Common myeloid progenitor, CD34-positive (primary cell): ENCODE results near the gene CDKN1B. TPM values are rescaled to one million over a fixed set of nuclear protein-coding genes. Genes with fewer than 3 reads are reported as not detected.

Experiments used
- CTCF ChIA-PET: fragments of 350-600 bp; sonication (Branson Sonifier 250); formaldehyde crosslinking; loops from one replicate; lab custom pipeline; 2021; ENCODE audit warnings: antibody characterized with exemption; lab: Charles Lee
- POLR2A ChIA-PET: fragments of 350-600 bp; sonication (Branson Sonifier 250); formaldehyde crosslinking; loops from one replicate; lab custom pipeline; 2021; ENCODE audit warnings: antibody characterized with exemption; lab: Charles Lee
- DNase-seq, 3 donors: peaks; one replicate each; pipeline versions ENCODE4 v3.0.0 to v3.0.0-alpha.2; 2013
- H3K27ac ChIP-seq, 2 experiments: 1 replicate in 1 of 2; 2 replicates in 1 of 2; pipeline ENCODE4 v1.7.0; 2013; ENCODE audit warnings: inconsistent platforms in 2 of 2, low read length in 2 of 2, mild to moderate bottlenecking in 2 of 2, low read depth in 1 of 2, moderate library complexity in 1 of 2; ENCODE audit not compliant: severe bottlenecking in 2 of 2, insufficient read depth in 1 of 2, poor library complexity in 1 of 2
- H3K27me3 ChIP-seq, 5 experiments: replicated peaks in 2 of 5; 1 replicate in 3 of 5; 2 replicates in 2 of 5; pipeline versions ENCODE4 v1.6.1 to v1.7.0; 2013; ENCODE audit warnings: low read length in 4 of 5, mild to moderate bottlenecking in 2 of 5, moderate library complexity in 2 of 5, inconsistent platforms in 1 of 5; ENCODE audit not compliant: insufficient read depth in 5 of 5, control insufficient read depth in 4 of 5
- H3K36me3 ChIP-seq, 4 experiments: 1 replicate in 2 of 4; 2 replicates in 2 of 4; pipeline versions ENCODE4 v1.6.1 to v1.7.0; 2013; ENCODE audit warnings: low read length in 3 of 4, control low read depth in 1 of 4, mild to moderate bottlenecking in 1 of 4; ENCODE audit not compliant: control insufficient read depth in 4 of 4, insufficient read depth in 4 of 4
- H3K4me1 ChIP-seq, 4 experiments: 1 replicate in 3 of 4; 2 replicates in 1 of 4; pipeline versions ENCODE4 v1.6.1 to v1.7.1; 2013; ENCODE audit warnings: low read length in 3 of 4, mild to moderate bottlenecking in 3 of 4, control low read depth in 1 of 4, inconsistent platforms in 1 of 4, moderate library complexity in 1 of 4; ENCODE audit not compliant: control insufficient read depth in 4 of 4, insufficient read depth in 4 of 4; ENCODE audit errors: control extremely low read depth in 1 of 4
- H3K4me3 ChIP-seq, 7 experiments: 1 replicate in 4 of 7; 2 replicates in 3 of 7; pipeline versions ENCODE4 v1.5.1 to v1.7.0; 2013; ENCODE audit warnings: mild to moderate bottlenecking in 7 of 7, low read length in 6 of 7, moderate library complexity in 6 of 7, inconsistent platforms in 2 of 7, low read depth in 2 of 7, control low read depth in 1 of 7; ENCODE audit not compliant: insufficient read depth in 4 of 7, control insufficient read depth in 1 of 7; ENCODE audit errors: extremely low read depth in 1 of 7
- H3K9me3 ChIP-seq, 5 experiments: 1 replicate in 4 of 5; 2 replicates in 1 of 5; pipeline versions ENCODE4 v1.6.1 to v1.7.1; 2013; ENCODE audit warnings: low read length in 4 of 5, mild to moderate bottlenecking in 2 of 5, inconsistent platforms in 1 of 5, low read depth in 1 of 5, moderate library complexity in 1 of 5; ENCODE audit not compliant: control insufficient read depth in 4 of 5, insufficient read depth in 2 of 5; ENCODE audit errors: control extremely low read depth in 1 of 5
- WGBS: methylation state at CpG from one replicate; pipeline ENCODE4 v1.1.5; 2013; ENCODE audit not compliant: insufficient coverage; 5-methylcytosine and 5-hydroxymethylcytosine counted together
- polyA plus RNA-seq: library from polyadenylated mRNA; unstranded; fragments of 120-200 nt; gene quantifications from one replicate; pipeline ENCODE4 v1.2.1, GENCODE V29; 2013

CDKN1B gene
- 65.8 TPM for polyA plus RNA-seq

DNA sequence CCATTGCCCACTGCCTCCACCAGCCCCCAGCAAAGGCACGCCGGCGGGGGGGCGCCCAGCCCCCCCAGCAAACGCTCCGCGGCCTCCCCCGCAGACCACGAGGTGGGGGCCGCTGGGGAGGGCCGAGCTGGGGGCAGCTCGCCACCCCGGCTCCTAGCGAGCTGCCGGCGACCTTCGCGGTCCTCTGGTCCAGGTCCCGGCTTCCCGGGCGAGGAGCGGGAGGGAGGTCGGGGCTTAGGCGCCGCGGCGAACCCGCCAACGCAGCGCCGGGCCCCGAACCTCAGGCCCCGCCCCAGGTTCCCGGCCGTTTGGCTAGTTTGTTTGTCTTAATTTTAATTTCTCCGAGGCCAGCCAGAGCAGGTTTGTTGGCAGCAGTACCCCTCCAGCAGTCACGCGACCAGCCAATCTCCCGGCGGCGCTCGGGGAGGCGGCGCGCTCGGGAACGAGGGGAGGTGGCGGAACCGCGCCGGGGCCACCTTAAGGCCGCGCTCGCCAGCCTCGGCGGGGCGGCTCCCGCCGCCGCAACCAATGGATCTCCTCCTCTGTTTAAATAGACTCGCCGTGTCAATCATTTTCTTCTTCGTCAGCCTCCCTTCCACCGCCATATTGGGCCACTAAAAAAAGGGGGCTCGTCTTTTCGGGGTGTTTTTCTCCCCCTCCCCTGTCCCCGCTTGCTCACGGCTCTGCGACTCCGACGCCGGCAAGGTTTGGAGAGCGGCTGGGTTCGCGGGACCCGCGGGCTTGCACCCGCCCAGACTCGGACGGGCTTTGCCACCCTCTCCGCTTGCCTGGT, at the start of gene CDKN1B:
CDKN1B (plus strand) TSS at position 576 of the 793 bp plus-strand sequence. CDS start 472 bp downstream, outside the sequence.
- Histone ChIP-seq H3K4me1 (peaks cover 46 to 73% (median 54%) of the 10 kb centered on the region in 4 experiments), H3K27ac (peak within 1 kb of the TSS; percentile 87 to 97), H3K27me3 (no peaks in the 10 kb centered on the region), H3K36me3 (peaks cover 3 to 35% (median 24%) of the 10 kb centered on the region in 4 experiments), H3K9me3 (no peaks in the 10 kb centered on the region), H3K4me3 (peak within 1 kb of the TSS; percentile 97 to 100 (median 100))
- CTCF ChIA-PET = interaction anchor here (1.2 to 9.9 kb wide), 6 partner anchors 9 to 71 kb away, joined by 3 to 62 read pairs (median 8); no protein-coding TSS in a partner anchor
- under 1% methylated on average over 81 of the region's 81 CpGs for WGBS
- POLR2A ChIA-PET = interaction anchor here (1.3 to 4.0 kb wide), 2 partner anchors 8 to 20 kb away, joined by 3 to 22 read pairs; no protein-coding TSS in a partner anchor
- peak; percentile 90 to 97 (median 94) for DNase-seq

DNA sequence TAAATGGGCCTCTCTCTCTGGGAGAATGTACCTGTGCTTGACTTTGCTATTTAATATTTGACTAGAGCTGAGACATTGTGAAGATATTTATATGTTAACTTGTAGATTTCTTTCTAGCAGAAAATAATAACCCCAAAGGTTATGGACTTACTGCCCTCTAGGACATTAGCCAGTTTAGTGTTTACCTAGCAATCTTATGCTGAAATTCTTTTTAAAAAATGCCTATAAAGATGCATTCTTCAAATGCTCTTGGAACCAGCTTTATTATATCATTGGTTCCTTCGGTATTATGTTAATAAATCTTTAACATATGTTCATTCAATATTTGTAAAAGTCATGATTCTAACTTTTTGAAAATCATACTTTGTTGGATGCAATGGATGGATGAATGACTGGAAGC, 49.2 kb upstream of the CDKN1B start:
- no CpG with 5 or more reads among the region's 1 CpG for WGBS
- ChIA-PET CTCF (interaction anchor here (0.8 to 1.6 kb wide), 3 partner anchors 14 to 36 kb away, joined by 3 to 5 read pairs (median 3); no protein-coding TSS in a partner anchor), POLR2A (no interaction called here)
- Histone ChIP-seq H3K4me3 (no peak overlapping the region), H3K4me1 (peaks cover 0 to 4% (median 0%) of the 10 kb centered on the region in 4 experiments), H3K27me3 (no peaks in the 10 kb centered on the region), H3K9me3 (no peaks in the 10 kb centered on the region), H3K36me3 (no peaks in the 10 kb centered on the region), H3K27ac (no peak overlapping the region)
- no peak for DNase-seq

DNA sequence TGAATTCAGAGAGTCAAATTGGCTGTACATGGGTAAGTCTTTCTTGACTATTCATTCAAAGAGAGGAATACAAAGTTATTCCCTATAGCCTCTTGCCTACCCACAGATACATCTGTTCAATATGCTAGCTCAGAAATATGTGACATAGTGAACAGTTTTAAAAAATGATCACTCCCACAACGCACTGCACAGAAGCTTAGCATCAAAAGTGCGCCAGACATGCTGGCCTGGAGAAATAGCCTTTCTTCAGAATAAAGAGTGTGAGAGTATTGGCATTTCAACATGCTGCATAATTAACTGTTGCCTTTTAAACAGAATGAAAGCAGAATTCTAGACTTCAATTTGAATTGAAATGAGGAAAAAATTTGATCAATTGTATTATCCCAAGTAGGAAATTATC, 48.1 kb upstream of the CDKN1B start:
- Histone ChIP-seq H3K4me1 (peaks cover 0 to 4% (median 0%) of the 10 kb centered on the region in 4 experiments), H3K4me3 (no peak overlapping the region), H3K36me3 (no peaks in the 10 kb centered on the region), H3K27me3 (no peaks in the 10 kb centered on the region), H3K9me3 (no peaks in the 10 kb centered on the region), H3K27ac (no peak overlapping the region)
- ChIA-PET POLR2A (no interaction called here), CTCF (no interaction called here)
- DNase-seq = no peak
- WGBS = 100% methylated on average over 1 of the region's 2 CpGs

DNA sequence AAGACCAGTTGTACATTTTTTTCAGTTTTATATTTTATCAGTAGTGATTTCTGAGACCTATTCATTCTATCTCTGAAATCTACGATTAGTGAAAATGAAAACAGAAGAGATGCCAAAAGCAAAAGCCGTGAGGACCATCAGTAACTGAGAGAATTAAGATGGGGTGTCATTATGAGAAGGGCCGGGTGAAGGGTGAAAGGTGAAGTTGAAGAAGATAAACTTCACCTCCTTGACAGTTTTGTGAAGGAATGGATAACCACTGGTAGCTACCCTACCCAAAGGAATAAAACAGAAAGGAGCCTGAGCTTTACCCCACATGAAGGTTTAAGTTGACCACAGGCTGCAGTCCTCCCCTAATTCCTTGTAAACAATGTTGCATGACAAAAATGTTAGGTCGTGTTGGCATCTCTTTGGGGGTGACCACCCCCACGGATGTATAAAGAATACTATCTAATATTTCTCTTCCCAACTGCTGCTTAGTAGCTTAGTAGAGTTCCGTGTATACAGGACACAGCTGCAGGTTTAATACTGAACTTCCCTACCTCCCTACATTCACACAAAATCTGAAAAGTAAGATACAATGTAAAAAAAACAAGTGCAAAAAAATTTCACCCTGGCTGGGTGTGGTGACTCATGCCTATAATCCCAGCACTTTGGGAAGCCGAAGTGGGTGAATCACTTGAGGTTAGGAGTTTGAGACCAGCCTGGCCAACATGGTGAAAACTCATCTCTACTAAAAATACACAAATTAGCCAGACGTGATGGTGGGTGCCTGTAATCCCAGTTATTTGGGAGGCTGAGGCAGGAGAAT, 45.1 kb upstream of the CDKN1B start:
- ChIA-PET POLR2A (no interaction called here), CTCF (interaction anchor here (0.6 to 2.4 kb wide), 9 partner anchors 12 to 270 kb away, joined by 3 to 8 read pairs (median 3); no protein-coding TSS in a partner anchor)
- no peaks in the 10 kb centered on the region for H3K4me1 ChIP-seq
- DNase-seq = no peak
- 100% methylated on average over 3 of the region's 8 CpGs for WGBS
- no peak overlapping the region for H3K27ac ChIP-seq
- H3K4me3 ChIP-seq = no peak overlapping the region
- no peaks in the 10 kb centered on the region for H3K36me3 ChIP-seq
- H3K27me3 ChIP-seq = no peaks in the 10 kb centered on the region
- H3K9me3 ChIP-seq = no peaks in the 10 kb centered on the region

DNA sequence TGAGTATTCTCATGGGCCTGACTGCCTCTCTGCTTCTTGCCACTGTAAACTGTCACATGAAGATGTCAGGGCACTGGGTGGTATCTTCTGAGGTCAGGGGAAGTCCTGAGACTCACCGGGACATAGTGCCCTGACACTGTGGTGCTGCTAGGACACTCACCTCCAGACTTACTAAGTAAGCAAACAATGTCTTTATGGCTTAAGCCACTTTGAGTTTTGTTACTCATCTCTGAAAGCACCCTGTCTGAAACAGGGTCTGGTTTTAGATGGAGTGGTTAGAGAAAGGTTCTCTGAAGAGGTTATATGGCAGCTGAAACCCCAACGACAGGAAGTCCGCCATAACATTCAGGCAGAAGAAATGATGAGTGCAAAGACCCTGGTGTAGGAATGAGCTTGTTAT, 43.9 kb upstream of the CDKN1B start:
- ChIA-PET POLR2A (no interaction called here), CTCF (interaction anchor here (1.3 to 2.4 kb wide), 3 partner anchors 15 to 30 kb away, joined by 3 to 8 read pairs (median 4); no protein-coding TSS in a partner anchor)
- no peaks in the 10 kb centered on the region for H3K4me1 ChIP-seq
- no peaks in the 10 kb centered on the region for H3K9me3 ChIP-seq
- H3K36me3 ChIP-seq = no peaks in the 10 kb centered on the region
- H3K4me3 ChIP-seq = no peak overlapping the region
- 98% methylated on average over 3 of the region's 3 CpGs for WGBS
- no peak overlapping the region for H3K27ac ChIP-seq
- no peak for DNase-seq
- no peaks in the 10 kb centered on the region for H3K27me3 ChIP-seq

DNA sequence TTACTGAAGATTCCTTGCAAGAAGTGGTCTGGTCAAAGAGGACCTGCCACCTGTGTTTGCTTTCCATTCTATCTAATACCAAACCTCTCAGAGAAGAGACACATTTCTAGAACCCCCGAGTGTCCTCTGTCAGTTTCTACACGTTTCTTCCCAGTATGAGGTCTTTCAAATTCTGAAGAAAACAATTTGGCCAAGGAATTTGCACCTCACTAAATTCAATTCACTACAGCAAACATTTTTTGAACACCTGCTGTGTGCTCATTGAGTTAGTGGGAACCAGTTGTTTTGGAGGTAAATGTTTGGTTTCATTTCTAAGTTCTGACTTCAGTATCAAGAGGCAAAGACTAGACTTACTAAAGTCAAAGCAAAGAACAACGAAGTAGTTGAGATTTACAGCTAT, 40.6 kb upstream of the CDKN1B start:
- Histone ChIP-seq H3K9me3 (no peaks in the 10 kb centered on the region), H3K27me3 (no peaks in the 10 kb centered on the region), H3K4me3 (no peak overlapping the region), H3K4me1 (no peaks in the 10 kb centered on the region), H3K36me3 (no peaks in the 10 kb centered on the region), H3K27ac (no peak overlapping the region)
- 50% methylated on average over 2 of the region's 3 CpGs for WGBS
- ChIA-PET CTCF (interaction anchor here (0.6 kb wide), 1 partner anchor 11 kb away, joined by 4 read pairs; no protein-coding TSS in a partner anchor), POLR2A (no interaction called here)
- DNase-seq = no peak
